HG02943 (cell line): ENCODE measurements around the gene GDPD3.
"Not testable (repeated sequence)": the region's sequence is repeated elsewhere in the genome, so short reads cannot be mapped to it uniquely, and the experiment has no call there.

Source experiments
- ATAC-seq: cut with Tn5 transposase; IDR thresholded peaks from one replicate; pipeline ENCODE4 v1.9.1; 2021; ENCODE audit warnings: mild to moderate bottlenecking, low read depth, moderate library complexity; ENCODE audit not compliant: unreplicated experiment

The GDPD3 gene

GRCh38 chr16:30125690-30126089 lies 12.4 kb upstream of the GDPD3 start:
- not testable (repeated sequence) for ATAC-seq

GRCh38 chr16:30124985-30125379 lies 11.6 kb upstream of the GDPD3 start:
- ATAC-seq: no peak

GRCh38 chr16:30122604-30123160 lies 9.3 kb upstream of the GDPD3 start:
- no peak for ATAC-seq

GRCh38 chr16:30121741-30122571 lies 8.6 kb upstream of the GDPD3 start:
- no peak for ATAC-seq

- no peak for ATAC-seq
Measured at GRCh38 chr16:30120340-30121105, 7.2 kb upstream of the GDPD3 start.

GRCh38 chr16:30119428-30119827 lies 6.1 kb upstream of the GDPD3 start:
- ATAC-seq: no peak

GRCh38 chr16:30117768-30118167 lies 4.4 kb upstream of the GDPD3 start:
- no peak for ATAC-seq

GRCh38 chr16:30116291-30117207 lies 3.2 kb upstream of the GDPD3 start:
- no peak for ATAC-seq

GRCh38 chr16:30115238-30115637 lies 1.9 kb upstream of the GDPD3 start:
- no peak for ATAC-seq

GRCh38 chr16:30114833-30115232 lies 1.5 kb upstream of the GDPD3 start:
- not testable (repeated sequence) for ATAC-seq

- ATAC-seq: no peak
Measured at GRCh38 chr16:30114411-30114810, 1.1 kb upstream of the GDPD3 start.

- ATAC-seq: no peak
Measured at GRCh38 chr16:30113711-30114333, 485 bp upstream of the GDPD3 start.

- no peak for ATAC-seq
Measured at GRCh38 chr16:30112197-30113030, 923 bp downstream of the GDPD3 start.

- ATAC-seq: no peak
Measured at GRCh38 chr16:30110661-30111060, 2.7 kb downstream of the GDPD3 start.

GRCh38 chr16:30108059-30108850 lies 5.1 kb downstream of the GDPD3 start:
- no peak for ATAC-seq

- ATAC-seq: no peak
Measured at GRCh38 chr16:30104492-30104891, 8.8 kb downstream of the GDPD3 start.

- ATAC-seq: no peak
Measured at GRCh38 chr16:30104090-30104489, 9.2 kb downstream of the GDPD3 start.

- ATAC-seq: no peak
Measured at GRCh38 chr16:30096862-30097563, 16.3 kb downstream of the GDPD3 start.
